ENCODE results near the gene PRELID3B. TPM values are rescaled to one million over a fixed set of nuclear protein-coding genes. Genes with fewer than 3 reads are reported as not detected.

The PRELID3B gene
- total RNA-seq, 1 donor from 2014 or later, result 45.2 TPM

DNA sequence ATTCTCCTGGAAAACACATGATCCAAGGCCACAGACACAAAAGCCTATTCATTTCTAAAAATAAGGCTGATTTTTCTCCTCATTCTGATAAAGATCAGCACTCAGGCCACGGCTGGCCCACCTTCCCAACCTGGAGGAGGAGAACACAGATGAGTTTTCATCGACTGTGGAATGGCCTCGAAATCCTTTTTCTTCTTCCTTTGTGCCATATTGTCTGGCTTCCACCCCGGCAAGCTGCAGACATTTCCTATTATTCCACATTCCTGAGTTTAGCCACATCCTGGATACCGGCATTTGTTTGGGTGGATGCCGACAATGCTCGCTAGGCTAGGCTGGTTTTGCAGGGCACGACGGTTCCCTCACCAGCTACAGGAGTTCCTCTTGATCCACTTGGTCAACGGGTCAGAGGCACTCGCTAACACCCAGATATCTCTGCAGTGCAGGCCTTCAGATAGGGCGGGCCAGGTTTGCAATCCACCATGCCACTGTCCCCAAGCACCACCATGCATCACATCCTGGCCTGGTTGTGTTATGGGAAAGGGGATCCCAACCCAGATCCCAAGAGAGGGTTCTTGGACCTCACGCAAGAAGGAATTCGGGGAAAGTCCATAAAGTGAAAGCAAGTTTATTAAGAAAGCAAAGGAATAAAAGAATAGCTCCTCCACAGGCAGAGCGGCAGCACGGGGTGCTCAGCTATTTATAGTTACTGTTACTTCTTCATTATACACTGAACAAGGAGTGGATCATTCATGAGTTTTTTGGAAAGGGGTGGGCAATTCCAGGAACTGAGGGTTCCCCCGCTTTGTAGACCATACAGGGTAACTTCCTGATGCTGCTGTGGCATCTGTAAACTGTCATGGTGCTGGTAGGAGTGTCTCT is 31.4 kb downstream of the PRELID3B start:
- H3K4me1 Mint-ChIP-seq, result peaks cover 28% of the 10 kb centered on the region
- H3K27me3 Mint-ChIP-seq (ENCODE audit: low read depth), result no peaks in the 10 kb centered on the region
- no peaks in the 10 kb centered on the region for H3K36me3 Mint-ChIP-seq
- TF ChIP-seq, protein P1, sequence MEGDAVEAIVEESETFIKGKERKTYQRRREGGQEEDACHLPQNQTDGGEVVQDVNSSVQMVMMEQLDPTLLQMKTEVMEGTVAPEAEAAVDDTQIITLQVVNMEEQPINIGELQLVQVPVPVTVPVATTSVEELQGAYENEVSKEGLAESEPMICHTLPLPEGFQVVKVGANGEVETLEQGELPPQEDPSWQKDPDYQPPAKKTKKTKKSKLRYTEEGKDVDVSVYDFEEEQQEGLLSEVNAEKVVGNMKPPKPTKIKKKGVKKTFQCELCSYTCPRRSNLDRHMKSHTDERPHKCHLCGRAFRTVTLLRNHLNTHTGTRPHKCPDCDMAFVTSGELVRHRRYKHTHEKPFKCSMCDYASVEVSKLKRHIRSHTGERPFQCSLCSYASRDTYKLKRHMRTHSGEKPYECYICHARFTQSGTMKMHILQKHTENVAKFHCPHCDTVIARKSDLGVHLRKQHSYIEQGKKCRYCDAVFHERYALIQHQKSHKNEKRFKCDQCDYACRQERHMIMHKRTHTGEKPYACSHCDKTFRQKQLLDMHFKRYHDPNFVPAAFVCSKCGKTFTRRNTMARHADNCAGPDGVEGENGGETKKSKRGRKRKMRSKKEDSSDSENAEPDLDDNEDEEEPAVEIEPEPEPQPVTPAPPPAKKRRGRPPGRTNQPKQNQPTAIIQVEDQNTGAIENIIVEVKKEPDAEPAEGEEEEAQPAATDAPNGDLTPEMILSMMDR (IDR thresholded peaks at IDR 0.05; ENCODE audit: unreplicated experiment), result no peak
- H3K4me3 Mint-ChIP-seq, result no peak overlapping the region
- H3K9me3 Mint-ChIP-seq, result no peaks in the 10 kb centered on the region
- peak in 1 of 2 experiments; percentile 38 for DNase-seq (ENCODE audit: low spot score in 2 of 2, unreplicated experiment in 2 of 2)
- H3K27ac Mint-ChIP-seq, result peak overlapping the region; percentile 77

GRCh38 chr20:59010321-59010994 is 32.1 kb downstream of the PRELID3B start:
- TF ChIP-seq, protein P1 (IDR thresholded peaks at IDR 0.05; ENCODE audit: unreplicated experiment), result no peak
- Mint-ChIP-seq H3K4me3 (no peak overlapping the region), H3K36me3 (no peaks in the 10 kb centered on the region)

GRCh38 chr20:59008715-59009336 is 33.8 kb downstream of the PRELID3B start:
- Mint-ChIP-seq H3K4me3 (no peak overlapping the region), H3K4me1 (peaks cover 40% of the 10 kb centered on the region), H3K27ac (no peak overlapping the region), H3K36me3 (no peaks in the 10 kb centered on the region), H3K9me3 (no peaks in the 10 kb centered on the region), H3K27me3 (ENCODE audit: low read depth) (no peaks in the 10 kb centered on the region)
- TF ChIP-seq, protein P1 (IDR thresholded peaks at IDR 0.05; ENCODE audit: unreplicated experiment), result no peak
- no peak for DNase-seq (ENCODE audit: low spot score in 2 of 2, unreplicated experiment in 2 of 2)

More at GRCh38 chr20:59010321-59010994, 32.1 kb downstream of the PRELID3B start:
- DNase-seq (ENCODE audit: low spot score in 2 of 2, unreplicated experiment in 2 of 2), result peak in 1 of 2 experiments; percentile 29
- H3K4me1 Mint-ChIP-seq, result peaks cover 31% of the 10 kb centered on the region
- H3K9me3 Mint-ChIP-seq, result no peaks in the 10 kb centered on the region
- H3K27ac Mint-ChIP-seq, result peak overlapping the region; percentile 77
- no peaks in the 10 kb centered on the region for H3K27me3 Mint-ChIP-seq (ENCODE audit: low read depth)

DNA sequence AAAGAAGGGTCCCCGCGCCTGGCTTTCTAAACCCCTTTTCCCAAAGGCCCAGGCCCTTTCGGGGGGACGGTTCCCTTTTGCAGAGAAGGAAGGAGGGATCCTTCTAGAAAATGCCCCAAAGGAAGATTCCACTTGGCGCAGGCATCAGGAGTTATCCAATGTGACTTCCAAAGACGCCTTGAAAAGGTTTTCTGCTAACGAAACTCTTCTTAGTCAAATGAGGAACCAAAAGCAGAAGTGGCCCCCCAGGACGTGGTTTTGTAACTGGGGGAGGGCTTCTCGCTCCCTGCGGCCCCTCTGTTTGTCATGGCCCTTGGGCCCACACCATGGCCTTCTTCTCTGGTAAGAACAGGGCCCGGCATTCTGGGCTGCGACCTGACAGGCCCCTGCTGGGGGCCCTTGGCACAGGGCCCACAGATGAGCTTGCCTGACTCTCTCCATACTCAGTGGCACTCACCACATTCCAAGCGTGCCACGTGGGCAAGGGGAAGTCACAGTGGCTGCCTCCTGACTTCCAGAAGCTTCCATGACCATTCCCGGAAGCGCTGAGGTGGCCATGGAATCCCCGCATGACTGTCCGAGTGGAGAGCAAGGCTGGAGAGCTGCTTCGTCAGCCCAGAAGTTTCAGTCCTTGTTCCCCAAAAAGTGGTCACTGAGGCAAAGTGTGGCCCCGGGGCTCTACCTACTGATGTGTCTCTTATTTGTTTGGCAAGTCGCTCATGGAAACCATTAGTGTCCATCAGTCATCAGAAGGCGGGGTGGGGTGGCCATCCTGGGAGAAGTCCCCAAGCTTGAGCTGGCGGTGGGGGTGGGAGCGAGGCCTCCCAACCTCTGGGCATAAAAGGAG is 34.7 kb downstream of the PRELID3B start:
- peak overlapping the region; percentile 75 for H3K27ac Mint-ChIP-seq
- H3K4me3 Mint-ChIP-seq, result peak overlapping the region; percentile 72
- H3K9me3 Mint-ChIP-seq, result no peaks in the 10 kb centered on the region
- peaks cover under 1% of the 10 kb centered on the region for H3K36me3 Mint-ChIP-seq
- no peak for DNase-seq (ENCODE audit: low spot score in 2 of 2, unreplicated experiment in 2 of 2)
- H3K27me3 Mint-ChIP-seq (ENCODE audit: low read depth), result no peaks in the 10 kb centered on the region
- H3K4me1 Mint-ChIP-seq, result peaks cover 42% of the 10 kb centered on the region
- TF ChIP-seq, protein P1 (IDR thresholded peaks at IDR 0.05; ENCODE audit: unreplicated experiment), result no peak
